Umbilical cord (tissue), 2 donors: ENCODE measurements around the gene CCDC63. TPM values are rescaled to one million over a fixed set of nuclear protein-coding genes. Genes with fewer than 3 reads are reported as not detected.

Experiments
- DNase-seq: peaks from one replicate; pipeline ENCODE4 v3.0.0-alpha.2; 2015; ENCODE audit warnings: low spot score
- total RNA-seq: library from RNA; depleted of rRNA; stranded (reverse); fragments of >200 nt; gene quantifications from one replicate; pipeline ENCODE4 v1.2.3, GENCODE V29; 2014; ENCODE audit warnings: low replicate concordance; ENCODE audit not compliant: insufficient read depth

The CCDC63 gene
- total RNA-seq: not detected

DNA sequence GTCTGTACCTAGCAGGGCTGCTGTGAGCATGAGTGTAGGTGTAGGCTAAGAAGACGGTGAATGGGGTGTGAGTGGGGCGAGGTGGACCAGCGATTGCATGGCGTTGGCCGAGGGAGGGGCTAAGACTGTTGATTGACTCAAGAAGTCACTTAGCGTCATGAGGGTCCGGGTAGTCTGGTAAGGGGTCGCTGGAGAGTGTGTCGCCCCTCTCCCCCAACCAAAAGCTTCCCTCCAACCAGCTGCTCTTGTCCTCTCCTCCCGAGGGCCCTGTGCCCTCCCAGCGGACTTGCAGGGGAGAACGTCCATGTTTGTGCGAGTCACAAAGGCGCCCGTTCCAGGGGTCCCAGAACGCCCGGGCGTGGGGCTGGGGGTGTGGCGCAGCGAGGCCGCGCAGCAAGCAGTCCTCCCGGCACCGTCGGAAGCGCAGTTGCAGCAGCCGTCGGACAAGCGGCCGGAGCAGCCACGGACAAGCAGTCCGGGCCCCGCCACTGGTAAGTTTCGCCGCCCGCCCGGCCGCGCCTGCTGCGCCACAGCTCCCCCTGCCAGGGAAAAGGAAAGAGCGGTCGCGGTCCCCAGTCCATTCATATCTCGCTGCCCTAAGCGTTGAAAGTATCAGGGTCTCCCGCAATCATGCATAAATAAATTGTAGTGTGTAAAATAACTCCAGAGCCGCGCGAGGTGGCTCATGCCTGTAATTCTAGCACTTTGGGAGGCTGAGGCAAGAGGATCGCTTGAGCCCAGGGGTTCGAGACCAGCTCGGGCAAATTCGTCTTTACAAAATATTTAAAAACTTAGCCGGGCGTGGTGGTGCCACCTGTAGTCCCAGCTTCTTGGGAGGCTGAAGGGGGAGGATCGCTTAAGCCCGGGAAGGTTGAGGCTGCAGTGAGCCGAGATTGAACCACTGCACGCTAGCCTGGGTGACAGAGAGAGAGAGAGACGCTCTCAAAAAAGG is at the start of gene CCDC63:
CCDC63 (plus strand) TSS at position 373 of the 952 bp plus-strand sequence. CDS start 5,968 bp downstream, outside the sequence.
- DNase-seq: peak; percentile 30

DNA sequence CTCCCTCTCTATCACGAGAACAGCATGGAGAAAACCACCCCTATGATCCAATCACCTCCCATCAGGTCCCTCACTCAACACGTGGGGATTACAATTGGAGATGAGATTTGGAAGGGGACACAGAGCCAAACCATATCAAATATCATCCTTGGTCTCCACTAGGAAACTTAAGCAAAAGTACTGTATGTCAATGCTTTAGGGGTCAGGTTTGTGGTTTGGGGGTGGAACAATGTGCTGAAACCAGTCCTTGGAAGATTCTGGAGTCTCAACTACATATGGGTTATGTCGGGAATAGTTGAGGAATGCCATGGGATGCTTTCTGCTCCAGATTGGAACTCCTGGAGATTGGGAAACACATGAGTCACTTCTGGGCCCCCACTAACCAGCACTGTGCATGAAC is 48.3 kb upstream of the CCDC63 start:
- no peak for DNase-seq

DNA sequence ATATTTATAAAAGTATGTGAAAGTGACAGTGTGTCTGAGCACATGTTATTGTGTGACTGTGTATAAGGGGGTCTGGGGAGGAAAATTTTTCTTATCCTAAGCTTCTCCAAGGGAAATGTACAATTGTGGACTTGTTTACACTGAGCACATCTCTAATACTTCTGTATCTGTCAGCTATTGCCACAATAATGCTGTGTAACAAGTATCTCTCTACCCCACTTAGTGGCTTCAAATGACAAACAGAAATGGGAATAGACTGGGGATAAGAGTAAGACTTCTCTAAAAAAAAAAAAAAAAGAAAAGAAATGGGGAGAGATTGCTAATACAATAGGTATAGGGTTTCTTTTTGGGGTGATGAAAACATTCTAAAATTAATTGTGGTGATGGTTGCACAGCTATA is 44.3 kb upstream of the CCDC63 start:
- DNase-seq: no peak

DNA sequence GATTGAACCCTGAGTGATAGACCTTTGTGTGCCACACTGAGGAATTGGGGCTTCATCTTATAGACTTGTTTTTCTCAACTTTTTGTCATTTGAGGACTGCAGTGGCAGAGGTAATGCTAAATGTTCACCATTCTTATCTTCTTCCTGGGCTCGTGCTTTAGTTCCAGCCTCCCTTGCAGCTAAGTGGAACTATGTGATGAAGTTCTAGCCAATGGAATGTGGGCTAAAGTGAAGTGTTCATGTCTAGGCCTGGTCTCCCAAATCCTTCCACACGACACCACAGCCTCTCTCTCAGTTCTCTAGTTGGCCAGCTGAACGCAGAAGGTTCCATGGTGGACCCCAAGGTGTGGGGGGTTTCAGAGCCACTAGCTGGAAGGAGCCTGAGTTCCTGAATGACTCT is 42.4 kb upstream of the CCDC63 start:
- DNase-seq: no peak

DNA sequence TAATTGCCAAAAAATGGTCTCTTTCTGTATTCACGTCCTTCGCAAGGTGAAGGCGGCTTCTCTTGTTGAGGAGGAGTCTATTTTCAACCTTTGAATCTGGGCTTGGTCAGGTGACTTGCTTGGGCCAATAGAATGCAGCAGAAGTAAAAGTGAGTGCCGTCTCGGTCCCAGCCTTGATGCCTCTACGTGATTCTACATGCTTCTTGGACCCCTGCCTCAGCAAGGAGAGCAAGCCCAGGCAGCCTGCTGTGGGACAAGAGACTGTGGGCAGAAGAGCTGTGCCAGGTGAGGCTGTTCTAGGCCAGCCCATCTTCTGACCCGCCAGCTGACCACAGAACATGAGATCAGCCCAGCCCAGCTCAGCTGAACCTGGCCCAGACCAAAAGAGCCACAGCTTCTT is 39.1 kb upstream of the CCDC63 start:
- no peak for DNase-seq

DNA sequence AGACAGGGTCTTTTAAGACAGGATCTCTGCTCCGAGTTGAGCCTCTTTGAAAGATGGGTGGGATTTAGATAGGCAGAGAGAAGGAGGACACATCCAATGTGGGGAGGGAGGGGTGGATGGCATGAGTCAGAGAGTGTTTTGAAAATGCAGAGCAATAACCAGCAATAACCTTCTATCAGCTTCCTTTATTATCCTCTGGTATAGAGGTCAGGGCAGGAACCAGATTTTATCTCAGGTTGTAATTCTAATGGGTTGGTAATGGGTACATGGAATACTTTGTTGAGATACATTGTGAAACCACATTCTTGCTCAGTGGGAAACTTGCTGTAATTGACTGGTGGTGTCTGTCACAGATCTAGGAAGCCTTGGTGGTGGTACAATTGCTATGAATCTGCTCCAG is 37.6 kb upstream of the CCDC63 start:
- no peak for DNase-seq

DNA sequence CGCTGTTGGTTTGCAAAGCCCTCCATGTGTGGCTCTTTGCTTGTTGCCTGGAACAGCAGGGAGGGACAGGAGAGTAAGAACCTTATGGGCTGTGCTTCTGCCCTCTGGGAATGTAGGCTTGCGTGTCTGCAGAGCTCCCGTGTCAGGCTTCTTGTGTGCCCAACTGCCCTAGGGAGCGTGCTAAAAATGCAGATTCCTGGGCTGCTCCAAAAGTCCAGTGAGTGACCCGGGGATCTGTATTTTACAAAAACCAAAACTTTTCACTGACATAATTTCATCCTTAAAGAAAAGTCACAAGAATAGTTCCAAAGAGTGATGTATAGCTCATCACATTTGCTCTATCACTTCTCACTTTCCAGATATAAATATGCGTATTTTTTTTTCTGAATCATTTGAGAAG is 34.8 kb upstream of the CCDC63 start:
- no peak for DNase-seq

DNA sequence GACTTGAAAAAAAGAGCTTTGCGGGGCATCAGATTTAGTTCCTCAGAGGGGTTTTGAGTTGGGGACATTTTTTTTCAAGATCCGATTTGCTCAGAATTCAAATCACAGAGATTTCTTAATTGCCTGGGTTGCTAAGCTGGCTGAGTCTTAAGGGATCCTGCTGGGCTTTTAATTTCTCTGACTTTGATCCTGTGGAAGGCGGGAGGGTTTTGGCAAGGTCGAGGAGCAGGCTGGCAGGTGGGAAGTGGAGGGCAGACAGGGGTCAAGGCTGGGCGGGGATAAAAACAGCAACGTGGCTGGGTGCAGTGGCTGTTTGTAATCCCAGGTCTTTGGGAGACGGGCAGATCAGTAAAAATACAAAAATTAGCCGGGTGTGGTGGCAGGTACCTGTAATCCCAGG is 33.5 kb upstream of the CCDC63 start:
- no peak for DNase-seq

DNA sequence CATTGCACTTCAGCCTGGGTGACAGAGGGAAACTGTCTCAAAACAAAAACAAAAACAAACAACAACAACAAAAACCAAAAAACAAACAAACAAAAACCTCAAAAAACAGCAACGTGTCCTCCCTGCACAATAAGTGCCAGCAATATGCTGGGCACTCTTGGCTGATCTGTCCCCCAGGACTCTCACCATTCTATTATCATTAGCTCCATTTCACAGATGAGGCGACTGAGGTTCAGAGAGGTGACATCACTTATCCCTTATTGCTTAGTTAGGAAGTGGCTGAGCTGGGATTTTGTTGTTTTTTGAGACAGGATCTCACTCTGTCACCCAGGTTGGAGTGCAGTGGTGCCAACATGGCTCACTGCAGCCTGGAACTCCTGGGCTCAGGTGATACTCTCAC is 33.0 kb upstream of the CCDC63 start:
- DNase-seq: no peak

DNA sequence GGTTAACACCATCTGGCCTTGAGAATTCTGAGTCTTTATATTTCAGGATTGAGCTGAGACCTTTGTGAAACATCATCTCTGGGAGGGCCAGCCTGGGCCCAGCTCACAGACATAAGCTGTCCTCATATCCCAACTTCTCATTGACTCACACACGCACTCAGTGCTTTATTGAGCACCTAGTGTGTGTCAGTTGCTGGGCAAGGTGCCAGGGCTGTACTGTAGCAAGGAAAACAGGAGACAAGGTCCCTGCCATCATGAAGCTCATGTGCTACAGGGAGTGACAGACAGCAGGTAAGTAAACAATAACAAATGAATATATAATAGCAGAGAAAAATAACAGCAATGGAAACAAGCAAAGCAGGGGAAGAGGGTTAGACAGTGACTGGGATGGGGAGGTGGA is 30.5 kb upstream of the CCDC63 start:
- no peak for DNase-seq

DNA sequence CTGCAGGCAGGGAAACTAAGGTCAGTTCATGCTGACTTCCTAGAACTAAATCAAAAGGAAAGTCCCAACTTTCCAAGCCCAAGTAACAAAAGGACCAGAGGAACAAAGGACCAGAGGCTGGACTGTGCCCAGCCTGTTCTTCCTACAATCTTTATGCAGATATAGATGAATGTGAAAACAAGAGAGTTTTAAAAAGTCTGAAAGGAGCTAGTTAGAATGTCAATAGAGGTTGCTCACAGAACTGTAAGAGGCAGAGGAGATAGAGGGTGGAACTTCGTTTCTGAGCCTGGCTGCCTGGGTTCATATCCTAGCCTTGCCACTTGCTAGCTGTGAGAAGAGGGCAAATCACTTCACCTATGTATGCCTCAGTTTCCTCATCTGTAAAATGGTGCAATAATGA is 30.0 kb upstream of the CCDC63 start:
- no peak for DNase-seq

DNA sequence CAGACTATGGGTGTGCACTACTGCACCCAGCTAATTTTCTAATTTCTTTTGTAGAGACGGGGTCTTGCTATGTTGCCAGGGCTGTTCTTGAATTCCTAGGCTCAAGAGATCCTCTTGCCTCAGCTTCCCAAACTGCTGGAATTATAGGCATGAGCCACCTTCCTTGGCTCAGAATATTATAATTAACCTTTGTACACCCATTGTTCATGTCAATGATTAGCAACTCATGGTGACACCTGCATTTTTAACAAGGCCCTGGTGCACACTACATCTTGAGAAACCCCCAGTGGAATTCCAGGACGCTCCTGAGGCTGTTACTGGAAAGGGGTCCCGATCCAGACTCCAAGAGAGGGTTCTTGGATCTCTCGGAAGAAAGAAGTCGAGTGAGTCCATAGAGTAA is 28.3 kb upstream of the CCDC63 start:
- DNase-seq: no peak

DNA sequence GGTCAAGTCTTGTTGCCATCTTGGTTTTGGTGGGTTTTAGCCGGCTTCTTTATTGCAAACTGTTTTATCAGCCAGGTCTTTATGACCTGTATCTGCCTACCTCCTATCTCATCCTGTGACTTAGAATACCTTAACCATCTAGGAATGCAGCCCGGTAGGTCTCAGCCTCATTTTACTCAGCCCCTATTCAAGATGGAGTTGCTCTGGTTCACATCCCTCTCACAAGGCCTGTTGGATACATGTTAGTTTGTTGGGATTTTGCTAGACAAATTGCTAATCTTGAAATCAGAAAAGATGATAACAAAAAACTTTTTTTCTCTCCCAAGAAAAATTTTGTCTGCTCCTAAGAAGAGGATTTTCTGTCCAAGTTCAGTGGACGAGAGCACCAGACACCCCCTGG is 27.6 kb upstream of the CCDC63 start:
- no peak for DNase-seq

DNA sequence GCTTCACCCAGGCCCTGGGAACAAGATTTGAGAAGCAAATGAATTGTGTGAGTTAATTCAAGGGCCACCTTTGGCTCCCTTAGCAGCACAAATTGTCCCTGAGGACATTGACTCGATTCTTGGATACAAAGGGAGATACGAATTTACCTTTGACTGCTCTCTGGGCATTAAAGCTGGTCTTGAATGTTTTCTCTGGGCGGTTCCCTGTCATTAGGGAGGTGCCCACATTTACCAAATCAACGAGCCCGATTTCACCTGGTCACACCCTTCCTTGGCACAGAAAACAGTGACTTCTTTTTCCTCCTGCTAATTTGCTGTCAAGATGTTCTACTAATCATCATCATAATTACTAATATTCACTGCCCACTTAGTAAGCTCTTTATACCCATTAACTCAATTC is 27.1 kb upstream of the CCDC63 start:
- no peak for DNase-seq

DNA sequence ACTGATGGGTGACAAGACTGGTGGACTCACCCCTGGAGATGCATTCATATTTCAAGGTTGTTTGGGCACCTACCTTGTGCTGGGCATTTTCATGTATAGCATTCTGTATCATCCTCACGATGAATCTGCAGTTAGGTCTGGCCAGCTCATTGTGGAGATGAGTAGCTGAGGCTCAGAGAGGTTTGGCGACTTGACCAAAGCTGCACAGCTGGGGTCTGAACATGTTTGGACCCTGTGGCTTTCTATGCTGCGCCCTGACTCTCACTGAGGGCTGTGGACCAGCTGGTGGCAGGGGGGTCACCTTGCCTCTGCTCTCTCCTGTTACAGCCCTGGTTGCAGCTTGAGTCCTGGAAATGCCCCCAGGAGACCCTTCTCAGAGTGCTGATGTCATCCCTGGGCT is 24.9 kb upstream of the CCDC63 start:
- no peak for DNase-seq

DNA sequence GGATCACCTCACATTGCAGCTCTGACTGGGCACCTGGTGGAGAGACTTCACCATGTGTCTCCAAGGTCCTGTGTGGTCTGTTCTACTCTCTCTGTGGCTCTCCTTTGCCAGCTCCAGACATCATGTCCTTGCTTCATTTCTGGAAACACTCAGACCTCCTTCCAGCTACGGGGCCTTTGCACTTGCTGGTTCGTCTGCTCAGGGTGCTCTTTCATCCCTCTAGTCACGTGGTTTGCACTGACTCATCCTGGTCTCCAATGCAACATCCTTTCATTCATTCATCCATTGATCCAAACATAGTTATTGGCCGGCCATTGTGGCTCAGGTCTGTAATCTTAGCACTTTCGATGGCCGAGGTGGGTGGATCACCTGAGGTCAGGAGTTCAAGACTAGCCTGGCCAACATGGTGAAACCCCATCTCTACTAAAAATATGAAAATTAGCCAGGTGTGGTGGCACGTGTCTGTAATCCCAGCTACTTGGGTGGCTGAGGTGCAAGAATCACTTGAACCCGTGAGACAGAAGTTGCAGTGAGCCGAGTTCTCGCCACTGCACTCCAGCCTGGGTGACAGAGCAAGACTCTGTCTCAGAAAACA is 23.9 kb upstream of the CCDC63 start:
- no peak for DNase-seq

DNA sequence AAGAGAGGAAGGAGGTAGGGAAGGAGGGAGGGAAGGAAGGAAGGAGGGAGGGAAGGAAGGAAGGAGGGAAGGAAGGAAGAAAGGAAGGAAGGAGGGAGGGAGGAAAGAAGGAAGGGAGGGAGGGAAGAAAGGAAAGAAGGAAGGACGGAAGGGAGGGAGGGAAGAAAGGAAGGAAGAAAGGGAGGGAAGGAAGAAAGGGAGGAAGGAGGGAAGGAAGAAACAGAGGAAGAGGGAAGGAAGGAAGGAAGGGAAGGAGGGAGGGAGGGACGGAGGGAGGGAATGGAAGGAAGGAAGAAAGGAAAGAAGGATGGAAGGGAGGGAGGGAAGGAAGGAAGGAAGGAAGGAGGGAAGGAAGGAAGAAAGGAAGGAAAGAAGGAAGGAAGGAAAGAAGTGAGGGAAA is 22.4 kb upstream of the CCDC63 start:
- DNase-seq: no peak

DNA sequence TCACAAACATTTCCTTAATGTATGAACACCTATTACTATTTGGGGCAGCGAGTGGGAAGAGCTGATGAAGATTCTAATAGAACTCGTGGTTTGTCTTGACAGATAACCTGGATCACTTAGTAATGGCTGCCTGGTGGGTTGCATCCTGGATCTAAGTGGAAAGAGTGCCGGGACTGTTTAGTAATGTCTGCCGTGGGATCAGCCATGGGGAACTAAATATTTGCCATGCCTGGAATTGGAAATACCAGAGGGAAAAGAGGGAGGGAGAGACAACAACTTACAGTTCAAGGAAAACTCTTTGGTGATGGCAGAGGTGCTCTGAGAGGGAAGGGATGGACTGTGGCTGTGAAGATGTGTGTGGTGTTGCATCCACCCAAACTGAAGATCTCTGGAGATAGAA is 21.3 kb upstream of the CCDC63 start:
- DNase-seq: no peak

DNA sequence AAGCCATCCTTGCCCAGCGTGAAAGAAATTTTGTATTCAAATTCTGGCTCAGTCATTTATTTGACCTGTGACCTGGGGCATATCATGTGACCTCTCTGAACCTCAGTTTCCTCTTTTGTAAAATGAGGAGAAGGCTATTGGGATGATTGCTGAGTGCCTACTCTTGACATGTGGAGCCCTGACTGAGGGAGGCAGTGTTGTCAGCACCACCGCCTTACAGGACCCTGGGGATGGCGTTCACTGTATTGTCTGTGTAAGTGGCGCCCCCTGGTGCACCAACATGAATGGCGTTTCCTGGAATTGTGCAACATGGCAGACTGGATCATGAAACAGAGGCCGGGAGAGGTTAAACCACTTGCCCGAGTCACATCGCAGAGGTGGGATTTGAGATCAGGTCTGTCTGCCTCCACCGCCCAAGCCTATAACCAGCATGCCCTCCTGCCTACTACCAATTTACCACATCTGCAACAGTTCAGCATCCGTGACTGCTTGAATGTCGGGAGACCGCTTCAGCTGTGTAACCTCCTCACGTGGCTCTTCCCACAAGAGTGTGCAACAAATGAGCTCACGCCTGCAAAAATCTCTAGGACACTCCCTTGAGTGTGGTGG is 20.1 kb upstream of the CCDC63 start:
- peak; percentile 65 for DNase-seq

DNA sequence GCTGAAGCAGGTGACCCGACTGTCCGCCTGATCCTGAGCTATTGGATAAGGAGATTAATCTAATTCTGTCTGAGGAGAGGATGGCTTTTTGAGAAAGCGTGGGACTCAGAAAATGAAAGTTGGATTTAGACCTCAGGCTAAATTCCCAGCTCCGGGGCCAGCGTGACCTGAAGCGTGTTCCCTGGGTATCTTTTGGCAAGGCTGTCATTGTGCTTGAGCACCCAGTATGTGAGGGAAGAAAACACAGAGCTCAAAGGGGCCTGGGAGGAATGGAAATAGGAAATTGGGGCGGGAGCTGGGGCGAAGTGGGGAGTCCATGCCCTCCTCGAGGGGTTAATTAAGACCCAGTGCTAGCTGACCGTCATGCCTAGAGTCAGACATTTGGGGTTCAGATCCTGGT is 17.5 kb upstream of the CCDC63 start:
- DNase-seq: no peak

DNA sequence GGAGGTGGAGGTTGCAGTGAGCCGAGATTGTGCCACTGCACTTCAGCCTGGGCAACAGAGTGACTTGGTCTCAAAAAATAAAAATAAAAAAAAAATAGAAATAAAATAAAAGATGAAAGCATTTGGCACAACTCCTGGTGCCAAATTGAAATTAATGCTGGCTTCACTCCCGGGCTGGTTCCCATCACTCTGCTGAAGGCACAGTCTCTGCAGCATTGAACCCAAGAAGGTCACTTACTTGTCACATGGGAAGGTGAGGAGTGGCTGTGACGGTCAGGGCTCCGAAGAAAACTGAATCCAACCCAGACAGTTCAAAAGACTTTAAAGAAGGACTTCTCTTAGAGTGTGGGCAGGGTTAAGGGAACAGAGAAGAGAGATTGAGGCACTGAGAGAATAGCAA is 10.5 kb upstream of the CCDC63 start:
- DNase-seq: no peak

DNA sequence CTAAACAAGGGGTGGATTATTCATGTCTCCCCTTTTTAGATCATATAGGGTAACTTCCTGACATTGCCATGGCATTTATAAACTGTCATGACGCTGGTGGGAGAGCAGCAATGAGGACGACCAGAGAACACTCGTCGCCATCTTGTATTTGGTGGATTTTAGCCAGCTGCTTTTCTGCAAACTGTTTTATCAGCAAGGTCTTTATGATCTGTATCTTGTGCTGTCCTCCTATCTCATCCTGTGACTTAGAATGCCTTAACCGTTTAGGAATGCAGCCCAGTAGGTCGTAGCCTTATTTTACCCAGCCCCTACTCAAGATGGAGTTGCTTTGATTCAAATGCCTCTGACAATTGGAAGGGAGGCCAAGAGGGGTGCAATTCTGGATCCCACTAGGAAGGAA is 5.8 kb upstream of the CCDC63 start:
- DNase-seq: no peak

DNA sequence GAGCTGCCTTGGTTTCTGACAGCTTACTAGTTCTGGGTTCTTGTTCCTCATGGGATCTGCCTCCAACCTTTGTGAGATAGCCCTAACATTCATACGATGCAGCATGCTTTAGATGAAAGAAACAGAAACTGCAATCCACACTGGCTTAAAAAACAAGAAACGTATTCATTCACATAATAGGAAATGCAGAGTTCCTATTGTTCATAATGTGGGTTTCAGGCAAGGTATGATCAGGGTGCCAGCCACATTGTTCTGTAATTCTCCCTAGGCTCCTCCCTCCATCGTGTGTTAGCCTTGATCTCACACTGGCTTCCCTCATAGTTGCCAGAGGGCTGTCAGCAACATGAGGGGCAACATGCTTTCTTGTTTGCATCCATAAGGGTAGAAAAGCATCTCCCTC is 2.7 kb upstream of the CCDC63 start:
- no peak for DNase-seq
